ENCODE data around the gene CEBPZ.

Gene CEBPZ

DNA sequence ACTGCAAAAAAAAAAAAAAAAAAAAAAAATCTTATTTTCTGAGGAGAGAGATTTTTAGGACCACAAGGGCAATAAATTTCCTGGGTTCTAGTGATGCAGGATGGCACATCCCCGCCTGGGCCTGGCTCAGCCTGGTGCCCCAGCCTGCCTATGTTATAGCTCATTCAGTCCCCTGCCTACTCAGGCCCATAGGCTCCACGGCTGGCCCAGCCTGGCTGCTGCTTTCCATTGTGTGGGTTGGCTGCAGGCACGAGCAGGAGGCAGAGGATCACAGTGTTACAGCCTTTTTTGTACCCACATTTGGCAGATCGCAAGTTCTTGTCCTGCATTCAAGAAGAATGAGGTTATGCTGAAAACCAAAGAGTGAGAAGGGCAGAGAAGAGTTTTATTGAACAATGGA is 40.1 kb downstream of the CEBPZ start:
- TF ChIP-seq CTCF (conservative IDR thresholded peaks at IDR 0.05; ENCODE audit: low read length) = no peak

GRCh38 chr2:37190290-37190689 is 41.1 kb downstream of the CEBPZ start:
- no peak for DNase-seq (ENCODE audit: low read depth)
- no peak overlapping the region for H3K4me3 ChIP-seq (ENCODE audit: low read length)

More for the DNA sequence above, 40.1 kb downstream of the CEBPZ start:
- no peak for DNase-seq (ENCODE audit: low read depth)
- no peak overlapping the region for H3K4me3 ChIP-seq (ENCODE audit: low read length)

GRCh38 chr2:37189452-37190153 is 41.8 kb downstream of the CEBPZ start:
- peak; percentile 27 for TF ChIP-seq CTCF (conservative IDR thresholded peaks at IDR 0.05; ENCODE audit: low read length)
- H3K4me3 ChIP-seq (ENCODE audit: low read length) = no peak overlapping the region
- peak; percentile 82 for DNase-seq (ENCODE audit: low read depth)

More at GRCh38 chr2:37190290-37190689, 41.1 kb downstream of the CEBPZ start:
- no peak for TF ChIP-seq CTCF (conservative IDR thresholded peaks at IDR 0.05; ENCODE audit: low read length)

DNA sequence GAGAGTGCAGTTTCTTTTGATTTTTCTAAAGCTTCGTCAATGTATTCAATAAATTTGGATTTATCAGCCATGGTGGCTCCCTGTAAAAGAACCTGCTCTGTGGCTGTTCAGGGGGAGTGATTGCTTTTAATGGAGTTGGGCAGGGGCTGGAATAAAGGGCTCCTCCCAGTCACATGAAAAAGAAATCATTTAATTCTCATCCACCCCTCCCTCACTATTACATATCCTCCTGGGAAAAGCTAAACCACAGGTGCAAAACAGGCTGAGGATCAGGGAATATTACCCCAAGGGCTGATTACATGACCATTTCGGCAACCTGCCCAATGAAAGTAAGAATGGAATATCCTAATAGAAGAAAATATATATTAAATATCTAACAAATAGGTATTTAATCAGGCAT is 42.8 kb downstream of the CEBPZ start, which contains the start of gene SULT6B1:
Gene SULT6B1 (minus strand): TSS at position 101 of the 400 bp plus-strand sequence. CDS start 30 bp downstream, at position 71.
- H3K4me3 ChIP-seq (ENCODE audit: low read length) = no peak within 1 kb of the TSS
- DNase-seq (ENCODE audit: low read depth) = no peak
- no peak for TF ChIP-seq CTCF (conservative IDR thresholded peaks at IDR 0.05; ENCODE audit: low read length)

GRCh38 chr2:37181726-37182684 is 49.4 kb downstream of the CEBPZ start:
- DNase-seq (ENCODE audit: low read depth) = peak; percentile 29
- H3K4me3 ChIP-seq (ENCODE audit: low read length) = no peak overlapping the region
- no peak for TF ChIP-seq CTCF (conservative IDR thresholded peaks at IDR 0.05; ENCODE audit: low read length)

DNA sequence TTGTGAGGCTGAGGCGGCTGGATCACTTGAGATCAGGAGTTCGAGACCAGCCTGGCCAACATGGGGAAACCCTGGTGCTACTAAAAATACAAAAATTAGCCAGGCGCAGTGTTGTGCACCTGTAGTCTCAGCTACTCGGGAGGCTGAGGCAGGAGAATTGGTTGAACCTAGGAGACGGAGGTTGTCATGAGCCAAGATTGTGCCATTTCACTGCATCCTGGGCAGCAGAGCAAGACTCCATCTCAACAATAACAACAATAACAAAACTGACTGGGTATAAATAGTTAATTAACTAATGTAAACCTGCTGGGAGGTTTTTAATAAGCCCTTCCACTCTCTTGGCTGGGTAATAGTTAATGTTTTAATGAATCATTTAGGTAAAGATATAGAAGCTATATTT is 50.8 kb downstream of the CEBPZ start:
- DNase-seq (ENCODE audit: low read depth) = no peak
- no peak overlapping the region for H3K4me3 ChIP-seq (ENCODE audit: low read length)
- no peak for TF ChIP-seq CTCF (conservative IDR thresholded peaks at IDR 0.05; ENCODE audit: low read length)

All from AG10803 (cell line).